Measurements from ENCODE around the gene KCND3. TPM values are rescaled to one million over a fixed set of nuclear protein-coding genes. Genes with fewer than 3 reads are reported as not detected.
A peak's percentile ranks its signal among the peaks of the same experiment; 100 is the strongest.

The KCND3 gene
- total RNA-seq, 1 donor from 2014 or later, result 0.06 TPM

DNA sequence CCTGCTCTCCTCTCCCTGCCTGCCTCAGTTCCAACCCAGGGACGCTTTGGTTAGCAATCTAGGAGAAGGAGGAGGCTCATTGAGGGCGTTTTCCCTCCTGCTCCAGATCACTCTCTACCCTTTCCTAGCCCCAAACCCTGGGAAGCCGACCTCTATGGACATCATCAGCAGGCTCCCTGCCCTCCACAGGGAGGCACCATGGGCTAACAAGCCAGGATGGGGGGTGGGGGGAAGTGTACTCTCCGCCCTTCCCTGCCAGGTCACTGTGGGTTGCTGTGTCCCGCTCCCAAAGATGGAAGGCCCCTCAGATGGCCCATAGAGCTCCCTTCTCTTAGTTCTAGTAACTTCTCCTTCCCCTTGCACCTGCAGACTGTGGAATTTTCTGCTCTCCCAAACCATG lies 35.7 kb downstream of the KCND3 start:
- Histone ChIP-seq H3K4me2 (no peak overlapping the region), H3K4me1 (peaks cover 6% of the 10 kb centered on the region), H3K27ac (no peak overlapping the region), H3K9me3 (ENCODE audit: low read depth) (no peaks in the 10 kb centered on the region), H3F3A (ENCODE audit: low read depth) (peaks cover 9% of the 10 kb centered on the region), H2AFZ (replicated peaks) (no peak overlapping the region), H4K20me1 (ENCODE audit: low read depth) (no peaks in the 10 kb centered on the region), H3K9ac (no peak overlapping the region), H3K79me2 (ENCODE audit: low read depth) (no peaks in the 10 kb centered on the region), H3K4me3 (no peak overlapping the region), H3K36me3 (no peaks in the 10 kb centered on the region), H3K27me3 (no peaks in the 10 kb centered on the region)
- Mint-ChIP-seq H3K9me3 (no peaks in the 10 kb centered on the region), H3K27me3 (ENCODE audit: insufficient read depth, low read depth) (peaks cover 7% of the 10 kb centered on the region), H3K36me3 (no peaks in the 10 kb centered on the region), H3K4me3 (no peak overlapping the region), H3K4me1 (peaks cover 12% of the 10 kb centered on the region), H3K27ac (no peak overlapping the region)
- TF ChIP-seq EZH2phosphoT487 (IDR thresholded peaks at IDR 0.05) (no peak), EZH2 (IDR thresholded peaks at IDR 0.05) (no peak), CTCF (IDR thresholded peaks at IDR 0.05) (no peak)
- no peak for DNase-seq (ENCODE audit: low spot score)

DNA sequence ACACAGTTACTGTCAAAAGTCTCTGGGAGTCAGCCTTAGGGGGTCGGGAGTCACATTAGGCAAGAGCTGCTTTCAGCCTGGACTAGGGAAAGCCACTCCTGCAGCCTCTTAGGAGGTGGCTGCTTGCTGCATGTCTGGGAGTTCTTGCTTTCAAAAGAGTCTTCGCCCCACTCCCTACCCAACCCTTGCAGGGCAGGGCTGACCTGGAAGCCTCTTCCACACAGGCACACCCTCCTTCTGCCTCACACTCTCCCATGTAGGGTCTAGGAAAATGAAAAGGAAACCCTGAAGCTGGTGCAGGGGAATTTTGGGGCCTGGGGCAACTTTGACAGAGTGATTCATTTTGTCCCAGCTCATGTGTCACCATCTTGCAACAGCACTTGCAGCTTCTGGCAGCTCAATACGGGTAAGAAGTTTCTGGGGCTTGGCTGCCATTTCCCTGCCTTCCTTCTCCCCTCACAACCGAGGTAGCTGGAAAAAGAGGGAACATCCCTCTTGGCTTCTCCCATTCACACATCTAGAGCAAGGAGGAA lies 37.3 kb downstream of the KCND3 start:
- Mint-ChIP-seq H3K9me3 (no peaks in the 10 kb centered on the region), H3K27me3 (ENCODE audit: insufficient read depth, low read depth) (peaks cover 7% of the 10 kb centered on the region), H3K4me1 (peaks cover 26% of the 10 kb centered on the region), H3K27ac (no peak overlapping the region), H3K4me3 (no peak overlapping the region), H3K36me3 (no peaks in the 10 kb centered on the region)
- Histone ChIP-seq H3K27ac (no peak overlapping the region), H3F3A (ENCODE audit: low read depth) (peaks cover 17% of the 10 kb centered on the region), H4K20me1 (ENCODE audit: low read depth) (no peaks in the 10 kb centered on the region), H3K4me1 (peaks cover 16% of the 10 kb centered on the region), H3K79me2 (ENCODE audit: low read depth) (no peaks in the 10 kb centered on the region), H2AFZ (replicated peaks) (no peak overlapping the region), H3K4me2 (no peak overlapping the region), H3K27me3 (no peaks in the 10 kb centered on the region), H3K4me3 (no peak overlapping the region), H3K9ac (no peak overlapping the region), H3K9me3 (ENCODE audit: low read depth) (no peaks in the 10 kb centered on the region), H3K36me3 (no peaks in the 10 kb centered on the region)
- DNase-seq (ENCODE audit: low spot score), result no peak
- TF ChIP-seq EZH2 (IDR thresholded peaks at IDR 0.05) (no peak), CTCF (IDR thresholded peaks at IDR 0.05) (no peak), EZH2phosphoT487 (IDR thresholded peaks at IDR 0.05) (no peak)

DNA sequence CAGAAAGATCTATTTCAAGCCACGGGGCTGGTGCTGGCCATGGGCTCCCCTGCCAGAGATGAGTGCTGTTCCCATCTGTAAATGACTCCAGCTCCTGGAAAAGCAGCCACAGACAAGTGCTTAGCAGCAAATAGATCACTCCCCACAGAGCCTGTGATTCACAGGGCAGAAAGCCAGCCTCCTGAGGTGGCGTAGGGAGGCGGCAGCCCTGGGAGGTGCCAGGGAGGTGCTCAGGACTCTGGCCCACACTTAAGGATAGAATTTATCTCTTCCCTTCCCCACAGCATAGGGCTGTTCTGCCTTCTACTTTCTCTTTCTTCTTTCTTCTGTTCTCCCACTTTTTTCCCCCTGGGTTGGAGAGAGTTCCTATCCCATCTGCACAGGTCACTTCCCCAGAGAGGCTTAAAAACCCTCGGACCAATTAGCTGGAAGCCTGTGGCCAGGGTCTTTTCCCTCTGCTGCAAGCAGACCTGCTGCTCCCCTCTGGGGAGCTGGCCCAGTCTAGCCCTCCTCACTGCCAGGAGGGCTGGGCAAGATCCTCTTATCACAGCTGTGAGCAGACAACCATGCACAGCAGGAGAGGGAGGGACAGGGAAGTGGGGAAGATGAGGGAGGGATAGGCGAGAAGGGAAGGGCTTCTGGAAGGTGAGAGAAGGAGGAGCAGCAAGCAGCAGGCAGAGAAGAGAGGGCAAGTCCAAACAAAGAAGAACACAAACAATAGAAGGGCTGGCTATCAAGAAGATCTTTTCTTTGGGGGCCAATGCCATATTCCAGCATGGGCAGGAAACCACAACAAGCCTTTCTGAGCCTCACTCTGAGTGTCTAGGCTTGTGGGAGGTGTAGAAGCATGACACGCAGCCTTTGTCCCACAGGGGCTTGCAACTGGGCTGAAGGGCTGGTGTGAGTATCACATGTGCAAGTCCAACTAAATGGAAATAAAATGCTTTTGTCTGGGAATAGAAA lies 41.0 kb downstream of the KCND3 start:
- Histone ChIP-seq H3K27ac (no peak overlapping the region), H3K27me3 (no peaks in the 10 kb centered on the region), H3K36me3 (no peaks in the 10 kb centered on the region), H3K9me3 (ENCODE audit: low read depth) (no peaks in the 10 kb centered on the region), H4K20me1 (ENCODE audit: low read depth) (no peaks in the 10 kb centered on the region), H3F3A (ENCODE audit: low read depth) (peaks cover 17% of the 10 kb centered on the region), H2AFZ (replicated peaks) (peak overlapping the region; percentile 34), H3K9ac (no peak overlapping the region), H3K79me2 (ENCODE audit: low read depth) (no peaks in the 10 kb centered on the region), H3K4me1 (peaks cover 16% of the 10 kb centered on the region), H3K4me2 (peak overlapping the region; percentile 48), H3K4me3 (no peak overlapping the region)
- no peak overlapping the region for H3K4me3 Mint-ChIP-seq
- H3K36me3 Mint-ChIP-seq, result no peaks in the 10 kb centered on the region
- peaks cover 26% of the 10 kb centered on the region for H3K4me1 Mint-ChIP-seq
- H3K9me3 Mint-ChIP-seq, result no peaks in the 10 kb centered on the region
- peak; percentile 55 for DNase-seq (ENCODE audit: low spot score)
- H3K27me3 Mint-ChIP-seq (ENCODE audit: insufficient read depth, low read depth), result peaks cover 3% of the 10 kb centered on the region
- H3K27ac Mint-ChIP-seq, result peak overlapping the region; percentile 31
- no peak for TF ChIP-seq EZH2 (IDR thresholded peaks at IDR 0.05)
- no peak for TF ChIP-seq CTCF (IDR thresholded peaks at IDR 0.05)
- TF ChIP-seq EZH2phosphoT487 (IDR thresholded peaks at IDR 0.05), result no peak

Data from neural progenitor cell (in vitro differentiated cells).